Trophoblast cell (in vitro differentiated cells and primary cell): Measurements from ENCODE around the gene MCM7.
A peak's percentile ranks its signal among the peaks of the same experiment; 100 is the strongest.

ENCODE experiments used
- DNase-seq, 2 donors: peaks; one replicate each; pipeline ENCODE4 v3.0.0-alpha.2; 2016
- H2AFZ ChIP-seq: 2 replicates; pipeline ENCODE4 v1.6.1; 2013; ENCODE audit warnings: low read length, moderate library complexity, mild to moderate bottlenecking; ENCODE audit not compliant: insufficient read depth, poor library complexity
- H2AK5ac ChIP-seq: 2 replicates; pipeline ENCODE4 v1.6.1; 2013; ENCODE audit warnings: mild to moderate bottlenecking, low read length
- H2BK120ac ChIP-seq: 2 replicates; pipeline ENCODE4 v1.6.1; 2013; ENCODE audit warnings: low read length, mild to moderate bottlenecking, moderate library complexity; ENCODE audit not compliant: insufficient read depth, poor library complexity
- H2BK12ac ChIP-seq: 2 replicates; pipeline ENCODE4 v1.6.1; 2013; ENCODE audit warnings: mild to moderate bottlenecking, low read length, moderate library complexity
- H2BK5ac ChIP-seq: 2 replicates; pipeline ENCODE4 v1.6.1; 2013; ENCODE audit warnings: low read length, low read depth, moderate library complexity, mild to moderate bottlenecking; ENCODE audit not compliant: poor library complexity
- H3K14ac ChIP-seq: 2 replicates; pipeline ENCODE4 v1.6.1; 2013; ENCODE audit warnings: mild to moderate bottlenecking, low read length
- H3K18ac ChIP-seq: 2 replicates; pipeline ENCODE4 v1.6.1; 2013; ENCODE audit warnings: mild to moderate bottlenecking, low read length
- H3K23ac ChIP-seq: 2 replicates; pipeline ENCODE4 v1.6.1; 2013; ENCODE audit warnings: low read length
- H3K27ac ChIP-seq: 2 replicates; pipeline ENCODE4 v1.5.1; 2013; ENCODE audit warnings: low read depth, mild to moderate bottlenecking, inconsistent platforms, low read length, moderate library complexity
- H3K27me3 ChIP-seq: 2 replicates; pipeline ENCODE4 v1.6.1; 2013; ENCODE audit warnings: inconsistent platforms, mild to moderate bottlenecking, low read length, moderate library complexity; ENCODE audit not compliant: insufficient read depth
- H3K36me3 ChIP-seq, 2 experiments: 1 replicate in 1 of 2; 2 replicates in 1 of 2; pipeline ENCODE4 v1.6.1; 2013; ENCODE audit warnings: low read length in 2 of 2, mild to moderate bottlenecking in 2 of 2, moderate library complexity in 1 of 2; ENCODE audit not compliant: insufficient read depth in 2 of 2, control insufficient read depth in 1 of 2
- H3K4ac ChIP-seq: 2 replicates; pipeline ENCODE4 v1.6.1; 2013; ENCODE audit warnings: low read depth, mild to moderate bottlenecking, low read length, moderate library complexity
- H3K4me1 ChIP-seq, 2 experiments: 1 replicate in 1 of 2; 2 replicates in 1 of 2; pipeline ENCODE4 v1.6.1; 2013; ENCODE audit warnings: low read length in 2 of 2, mild to moderate bottlenecking in 2 of 2, moderate library complexity in 1 of 2; ENCODE audit not compliant: insufficient read depth in 2 of 2, control insufficient read depth in 1 of 2
- H3K4me2 ChIP-seq: 2 replicates; pipeline ENCODE4 v1.6.1; 2013; ENCODE audit warnings: inconsistent platforms, mild to moderate bottlenecking, low read length, moderate library complexity
- H3K4me3 ChIP-seq: 2 replicates; pipeline ENCODE4 v1.5.1; 2013; ENCODE audit warnings: mild to moderate bottlenecking, low read depth, low read length, inconsistent platforms
- H3K79me1 ChIP-seq: one replicate; pipeline ENCODE4 v1.6.1; 2013; ENCODE audit warnings: low read length
- H3K79me2 ChIP-seq: 2 replicates; pipeline ENCODE4 v1.6.1; 2013; ENCODE audit warnings: low read length, mild to moderate bottlenecking; ENCODE audit not compliant: control insufficient read depth, insufficient read depth, poor library complexity
- H3K9ac ChIP-seq: 2 replicates; pipeline ENCODE4 v1.6.1; 2013; ENCODE audit warnings: mild to moderate bottlenecking, low read length
- H3K9me3 ChIP-seq: 2 replicates; pipeline ENCODE4 v1.6.1; 2013; ENCODE audit warnings: low read depth, mild to moderate bottlenecking, control low read depth, inconsistent platforms, low read length; ENCODE audit not compliant: insufficient read depth
- H4K12ac ChIP-seq: 2 replicates; pipeline ENCODE4 v1.6.1; 2013; ENCODE audit warnings: low read depth, mild to moderate bottlenecking, low read length, moderate library complexity
- H4K8ac ChIP-seq: 2 replicates; pipeline ENCODE4 v1.6.1; 2013; ENCODE audit warnings: low read depth, mild to moderate bottlenecking, low read length, moderate library complexity
- H4K91ac ChIP-seq: one replicate; pipeline ENCODE4 v1.6.1; 2013; ENCODE audit warnings: low read depth, mild to moderate bottlenecking, low read length, moderate library complexity
- WGBS: extraction: QIAGEN DNeasy Blood & Tissue Kit; methylation state at CpG from one replicate; pipeline ENCODE4 v1.1.7; 2013; ENCODE audit warnings: missing lambda C conversion rate; ENCODE audit not compliant: insufficient read length, insufficient coverage; ENCODE audit errors: extremely low coverage; 5-methylcytosine and 5-hydroxymethylcytosine counted together

Gene MCM7

DNA sequence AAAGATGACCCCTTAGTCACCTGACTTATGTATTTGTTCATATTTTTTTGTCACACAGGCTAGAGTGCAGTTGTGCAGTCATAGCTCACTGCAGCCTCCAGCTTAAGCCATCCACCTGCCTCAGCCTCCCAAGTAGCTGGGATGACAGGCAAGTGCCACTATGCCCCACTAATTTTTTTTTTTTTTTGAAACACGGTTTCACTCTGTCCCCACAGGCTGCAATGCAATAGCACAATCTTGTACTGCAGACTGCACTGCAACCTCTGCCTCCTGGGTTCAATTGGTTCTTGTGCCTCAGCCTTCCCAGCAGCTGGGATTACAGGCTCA lies 27.4 kb upstream of the MCM7 start:
- no peak overlapping the region for H3K4ac ChIP-seq
- no peak overlapping the region for H3K14ac ChIP-seq
- peaks cover 3 to 8% of the 10 kb centered on the region in 2 experiments for H3K4me1 ChIP-seq
- H3K9ac ChIP-seq: no peak overlapping the region
- H3K4me3 ChIP-seq: no peak overlapping the region
- no peak overlapping the region for H3K27ac ChIP-seq
- H2BK120ac ChIP-seq: no peak overlapping the region
- peaks cover 15% of the 10 kb centered on the region for H3K79me1 ChIP-seq
- no peak overlapping the region for H4K91ac ChIP-seq
- H2AFZ ChIP-seq: no peak overlapping the region
- H3K79me2 ChIP-seq: peaks cover 13% of the 10 kb centered on the region
- no peaks in the 10 kb centered on the region for H3K9me3 ChIP-seq
- H3K4me2 ChIP-seq: no peak overlapping the region
- no peaks in the 10 kb centered on the region for H3K36me3 ChIP-seq
- no peak overlapping the region for H2BK12ac ChIP-seq
- no peak overlapping the region for H2AK5ac ChIP-seq
- no peak for DNase-seq
- WGBS: no CpG with 5 or more reads among the region's 1 CpG
- no peak overlapping the region for H3K23ac ChIP-seq
- no peaks in the 10 kb centered on the region for H3K27me3 ChIP-seq
- H2BK5ac ChIP-seq: no peak overlapping the region
- no peak overlapping the region for H3K18ac ChIP-seq
- H4K8ac ChIP-seq: no peak overlapping the region
- H4K12ac ChIP-seq: no peak overlapping the region

DNA sequence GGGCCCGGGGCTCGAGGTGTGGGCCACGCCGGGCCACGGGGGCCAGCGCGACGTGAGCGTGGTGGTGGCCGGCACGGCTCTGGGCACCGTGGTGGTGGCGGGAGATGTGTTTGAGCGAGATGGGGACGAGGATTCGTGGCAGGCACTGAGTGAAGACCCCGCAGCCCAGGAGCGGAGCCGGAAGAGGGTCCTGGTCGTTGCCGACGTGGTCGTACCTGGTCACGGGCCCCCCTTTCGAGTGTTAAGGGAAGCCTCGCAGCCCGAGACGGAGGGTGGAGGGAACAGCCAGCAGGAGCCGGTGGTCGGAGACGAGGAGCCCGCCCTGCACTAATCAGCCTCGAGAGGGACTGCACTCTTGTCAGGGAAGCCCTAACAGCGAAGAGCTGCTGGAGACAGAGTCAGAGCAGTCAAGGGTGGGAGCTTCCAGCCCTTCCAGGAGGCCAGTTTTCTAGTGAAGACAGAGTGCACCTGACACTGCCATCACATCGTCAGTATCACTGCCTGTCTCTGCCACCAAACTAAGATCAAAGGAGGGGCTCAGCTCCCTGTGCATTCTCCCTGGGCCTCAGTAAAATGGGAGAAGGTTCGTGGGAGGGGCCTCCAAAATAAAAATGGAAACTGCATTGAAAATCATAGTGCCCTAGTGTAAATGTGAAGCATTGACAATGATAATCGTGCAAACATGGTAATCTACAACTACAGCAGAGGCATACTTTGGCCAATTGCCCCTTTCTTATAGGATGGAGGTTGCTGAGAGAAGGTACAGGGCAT lies 26.9 kb upstream of the MCM7 start:
- Histone ChIP-seq H3K23ac (no peak overlapping the region), H3K4me2 (peak overlapping the region; percentile 75), H3K14ac (peak overlapping the region; percentile 77), H2AK5ac (peak overlapping the region; percentile 64), H3K9ac (peak overlapping the region; percentile 63), H3K4me1 (peaks cover 3 to 8% of the 10 kb centered on the region in 2 experiments), H4K91ac (peak overlapping the region; percentile 91), H2AFZ (peak overlapping the region; percentile 56), H4K12ac (peak overlapping the region; percentile 95), H2BK5ac (no peak overlapping the region), H3K36me3 (no peaks in the 10 kb centered on the region), H2BK12ac (no peak overlapping the region), H3K27me3 (no peaks in the 10 kb centered on the region), H3K4me3 (peak overlapping the region; percentile 81), H3K27ac (no peak overlapping the region), H3K9me3 (no peaks in the 10 kb centered on the region), H3K79me1 (peaks cover 15% of the 10 kb centered on the region), H3K4ac (peak overlapping the region; percentile 60), H4K8ac (peak overlapping the region; percentile 81), H2BK120ac (peak overlapping the region; percentile 45), H3K79me2 (peaks cover 13% of the 10 kb centered on the region), H3K18ac (peak overlapping the region; percentile 63)
- no CpG with 5 or more reads among the region's 37 CpGs for WGBS
- no peak for DNase-seq

DNA sequence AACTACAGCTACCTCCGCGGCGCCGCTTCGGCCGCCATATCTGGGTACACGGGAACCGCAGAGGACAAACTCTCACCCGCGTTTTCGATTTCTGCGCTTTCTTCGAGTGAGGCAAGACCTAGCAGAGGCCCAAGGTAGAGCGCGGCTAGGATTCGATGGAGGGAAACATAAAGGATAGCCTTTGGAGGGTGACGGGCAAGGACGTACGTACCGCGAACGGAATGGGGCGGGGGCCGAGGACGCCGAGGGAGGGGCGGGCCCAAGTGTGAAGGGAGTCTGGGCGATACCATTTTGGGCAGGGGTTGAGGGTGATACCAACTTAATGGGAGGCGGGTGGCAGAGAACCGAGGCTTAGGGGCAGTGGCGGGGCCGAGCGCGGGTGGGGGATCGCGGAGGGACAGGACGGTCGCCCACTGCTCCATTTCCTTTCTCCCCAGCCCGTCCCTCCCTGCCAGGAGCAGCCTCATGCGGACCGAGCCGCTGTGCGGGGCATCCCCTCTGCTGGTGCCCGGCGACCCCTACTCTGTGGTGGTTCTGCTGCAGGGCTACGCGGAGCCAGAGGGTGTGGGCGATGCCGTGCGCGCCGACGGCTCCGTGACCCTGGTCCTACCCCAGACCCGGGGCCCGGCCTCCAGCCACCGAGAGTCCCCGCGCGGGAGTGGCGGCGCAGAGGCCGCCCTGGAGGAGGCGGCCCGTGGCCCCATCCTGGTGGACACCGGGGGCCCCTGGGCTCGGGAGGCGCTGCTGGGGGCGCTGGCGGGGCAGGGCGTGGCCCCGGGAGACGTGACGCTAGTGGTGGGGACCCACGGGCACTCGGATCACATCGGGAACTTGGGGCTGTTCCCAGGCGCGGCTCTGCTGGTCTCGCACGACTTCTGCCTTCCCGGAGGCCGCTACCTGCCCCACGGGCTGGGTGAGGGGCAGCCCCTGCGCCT lies 26.0 kb upstream of the MCM7 start, which contains the start of gene MBLAC1:
Gene MBLAC1, plus strand, starts transcription at position 37 of the 935 bp plus-strand sequence. Its CDS starts 429 bp downstream, at position 466.
- peak within 1 kb of the TSS; percentile 67 for H2AFZ ChIP-seq
- peak within 1 kb of the TSS; percentile 45 for H2BK120ac ChIP-seq
- peak within 1 kb of the TSS; percentile 73 for H3K18ac ChIP-seq
- H3K4me3 ChIP-seq: peak within 1 kb of the TSS; percentile 81
- peak within 1 kb of the TSS; percentile 50 for H2AK5ac ChIP-seq
- peak within 1 kb of the TSS; percentile 85 for H3K14ac ChIP-seq
- WGBS: no CpG with 5 or more reads among the region's 85 CpGs
- H3K9me3 ChIP-seq: no peaks in the 10 kb centered on the region
- no peaks in the 10 kb centered on the region for H3K27me3 ChIP-seq
- peaks cover 13% of the 10 kb centered on the region for H3K79me2 ChIP-seq
- no peaks in the 10 kb centered on the region for H3K36me3 ChIP-seq
- H4K12ac ChIP-seq: peak within 1 kb of the TSS; percentile 95
- peak within 1 kb of the TSS; percentile 88 for H3K27ac ChIP-seq
- peak; percentile 79 to 92 for DNase-seq
- peak within 1 kb of the TSS; percentile 79 for H3K9ac ChIP-seq
- peaks cover 3 to 14% of the 10 kb centered on the region in 2 experiments for H3K4me1 ChIP-seq
- peak within 1 kb of the TSS; percentile 75 for H3K4me2 ChIP-seq
- peak within 1 kb of the TSS; percentile 92 for H4K91ac ChIP-seq
- H4K8ac ChIP-seq: peak within 1 kb of the TSS; percentile 89
- peaks cover 15% of the 10 kb centered on the region for H3K79me1 ChIP-seq
- peak within 1 kb of the TSS; percentile 87 for H2BK5ac ChIP-seq
- H3K23ac ChIP-seq: no peak within 1 kb of the TSS
- peak within 1 kb of the TSS; percentile 41 for H2BK12ac ChIP-seq
- H3K4ac ChIP-seq: peak within 1 kb of the TSS; percentile 60

DNA sequence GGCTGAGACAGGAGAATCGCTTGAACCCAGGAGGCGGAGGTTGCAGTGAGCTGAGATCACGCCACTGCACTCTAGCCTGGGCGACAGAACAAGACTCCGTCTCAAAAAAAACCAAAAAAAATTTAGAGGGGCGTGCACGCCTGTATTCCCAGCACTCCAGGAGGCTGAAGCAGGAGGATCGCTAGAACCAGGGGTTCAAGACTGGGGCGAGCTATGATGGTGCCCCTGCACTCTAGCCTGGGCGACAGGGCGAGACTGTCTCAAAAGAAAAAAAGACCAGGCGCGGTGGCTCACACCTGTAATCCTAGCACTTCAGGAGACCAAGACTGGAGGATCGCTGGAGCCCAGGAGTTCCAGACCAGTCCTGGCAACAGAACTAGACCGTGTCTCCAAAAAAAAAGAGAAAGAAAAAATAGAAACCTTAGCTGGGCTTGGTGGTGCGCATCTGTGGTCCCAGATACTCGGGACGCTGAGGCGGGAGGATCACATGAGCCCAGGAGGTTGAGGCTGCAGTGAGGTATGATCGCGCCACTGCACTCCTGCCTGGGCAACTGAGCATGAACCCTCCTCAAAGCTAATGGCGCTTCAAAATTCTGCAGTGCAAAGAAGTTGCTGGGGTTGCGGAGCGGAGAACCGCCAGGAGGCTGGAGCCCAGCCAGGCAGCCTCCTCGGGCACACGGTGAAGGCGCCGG lies 25.2 kb upstream of the MCM7 start:
- H3K9ac ChIP-seq: peak overlapping the region; percentile 79
- H2BK5ac ChIP-seq: peak overlapping the region; percentile 87
- H4K12ac ChIP-seq: peak overlapping the region; percentile 85
- peak overlapping the region; percentile 3 for H2AK5ac ChIP-seq
- WGBS: no CpG with 5 or more reads among the region's 29 CpGs
- peaks cover 3 to 17% of the 10 kb centered on the region in 2 experiments for H3K4me1 ChIP-seq
- H3K4me2 ChIP-seq: peak overlapping the region; percentile 75
- peak overlapping the region; percentile 67 for H2AFZ ChIP-seq
- peak overlapping the region; percentile 41 for H2BK12ac ChIP-seq
- H3K79me1 ChIP-seq: peaks cover 15% of the 10 kb centered on the region
- H3K4me3 ChIP-seq: peak overlapping the region; percentile 81
- DNase-seq: peak in 1 of 2 donors; percentile 73
- peaks cover 13% of the 10 kb centered on the region for H3K79me2 ChIP-seq
- peak overlapping the region; percentile 89 for H4K8ac ChIP-seq
- H4K91ac ChIP-seq: peak overlapping the region; percentile 92
- H3K4ac ChIP-seq: peak overlapping the region; percentile 57
- H2BK120ac ChIP-seq: peak overlapping the region; percentile 12
- H3K27ac ChIP-seq: peak overlapping the region; percentile 88
- H3K36me3 ChIP-seq: no peaks in the 10 kb centered on the region
- peak overlapping the region; percentile 85 for H3K14ac ChIP-seq
- H3K9me3 ChIP-seq: no peaks in the 10 kb centered on the region
- H3K18ac ChIP-seq: peak overlapping the region; percentile 73
- H3K27me3 ChIP-seq: no peaks in the 10 kb centered on the region
- H3K23ac ChIP-seq: no peak overlapping the region
